AG04450 (cell line): ENCODE measurements around the gene CORO2B. TPM values are rescaled to one million over a fixed set of nuclear protein-coding genes. Genes with fewer than 3 reads are reported as not detected.
"Not testable (repeated sequence)": the region's sequence is repeated elsewhere in the genome, so short reads cannot be mapped to it uniquely, and the experiment has no call there.

Experiments
- CTCF ChIA-PET: fragments of 300-600, 350-600 bp; formaldehyde crosslinking; extraction: SDS; loops from one replicate; lab custom pipeline; 2022; ENCODE audit warnings: antibody characterized with exemption, inconsistent platforms; lab: Charles Lee
- POLR2A ChIA-PET: fragments of 350-600 bp; formaldehyde crosslinking; extraction: SDS; loops from one replicate; lab custom pipeline; 2021; ENCODE audit warnings: antibody characterized with exemption, inconsistent platforms; lab: Yijun Ruan, JAX
- DNase-seq: peaks from one replicate; pipeline ENCODE4 v3.0.0-alpha.2; 2011; ENCODE audit warnings: low read depth, low spot score
- H3K27ac ChIP-seq: one replicate; pipeline ENCODE4 v1.5.1; 2012; ENCODE audit warnings: low read depth, low read length, control low read depth
- H3K27me3 ChIP-seq: one replicate; pipeline ENCODE4 v1.6.0; 2012; ENCODE audit warnings: low read length; ENCODE audit not compliant: control insufficient read depth, insufficient read depth
- H3K4me3 ChIP-seq: 2 replicates; pipeline ENCODE4 v1.5.1; 2011; ENCODE audit warnings: mild to moderate bottlenecking, low read depth, low read length, control low read depth
- H3K9me3 ChIP-seq: 2 replicates; pipeline ENCODE4 v1.5.1; 2012; ENCODE audit warnings: low read length; ENCODE audit not compliant: control insufficient read depth, insufficient read depth
- polyA plus RNA-seq: library from polyadenylated mRNA; depleted of rRNA; stranded (reverse); fragments of >200 nt; gene quantifications from 2 replicates; pipeline ENCODE4 v1.2.3, GENCODE V29; 2011
- TF ChIP-seq, protein P1 (sequence below): IDR thresholded peaks from 2 replicates; pipeline ENCODE4 v1.5.1; 2011; ENCODE audit warnings: low read depth, low read length, control low read depth, inconsistent platforms

Gene CORO2B
- polyA plus RNA-seq, 1 experiment = 16.1 TPM

DNA sequence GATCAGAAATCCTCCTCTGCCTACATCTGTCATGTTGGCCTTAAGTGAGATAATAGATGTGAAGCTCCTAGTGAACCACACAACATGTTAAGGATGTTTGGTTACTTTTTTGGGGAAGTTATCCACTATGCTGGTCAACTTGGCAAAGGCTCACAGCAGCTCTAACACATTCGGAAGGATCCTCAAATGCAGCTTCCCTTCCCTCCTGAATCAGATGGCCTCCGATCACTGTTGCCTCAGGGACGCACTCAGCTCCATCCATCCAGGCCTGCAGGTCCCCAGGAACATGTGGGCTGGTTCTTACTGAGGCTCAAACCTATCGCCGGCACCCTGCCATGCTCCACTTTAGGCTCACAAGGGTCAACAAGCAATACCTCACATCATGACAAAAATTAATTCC, 67.9 kb downstream of the CORO2B start:
- Histone ChIP-seq H3K27ac (no peak overlapping the region), H3K27me3 (no peaks in the 10 kb centered on the region), H3K4me3 (no peak overlapping the region), H3K9me3 (peaks cover 7% of the 10 kb centered on the region; the same call in 1 of the 2 replicates)
- ChIA-PET POLR2A (no interaction called here), CTCF (interaction anchor here (0.7 to 2.2 kb wide), 2 partner anchors 28 to 97 kb away, joined by 4 to 12 read pairs; no protein-coding TSS in a partner anchor)
- no peak for DNase-seq
- TF ChIP-seq, protein P1, sequence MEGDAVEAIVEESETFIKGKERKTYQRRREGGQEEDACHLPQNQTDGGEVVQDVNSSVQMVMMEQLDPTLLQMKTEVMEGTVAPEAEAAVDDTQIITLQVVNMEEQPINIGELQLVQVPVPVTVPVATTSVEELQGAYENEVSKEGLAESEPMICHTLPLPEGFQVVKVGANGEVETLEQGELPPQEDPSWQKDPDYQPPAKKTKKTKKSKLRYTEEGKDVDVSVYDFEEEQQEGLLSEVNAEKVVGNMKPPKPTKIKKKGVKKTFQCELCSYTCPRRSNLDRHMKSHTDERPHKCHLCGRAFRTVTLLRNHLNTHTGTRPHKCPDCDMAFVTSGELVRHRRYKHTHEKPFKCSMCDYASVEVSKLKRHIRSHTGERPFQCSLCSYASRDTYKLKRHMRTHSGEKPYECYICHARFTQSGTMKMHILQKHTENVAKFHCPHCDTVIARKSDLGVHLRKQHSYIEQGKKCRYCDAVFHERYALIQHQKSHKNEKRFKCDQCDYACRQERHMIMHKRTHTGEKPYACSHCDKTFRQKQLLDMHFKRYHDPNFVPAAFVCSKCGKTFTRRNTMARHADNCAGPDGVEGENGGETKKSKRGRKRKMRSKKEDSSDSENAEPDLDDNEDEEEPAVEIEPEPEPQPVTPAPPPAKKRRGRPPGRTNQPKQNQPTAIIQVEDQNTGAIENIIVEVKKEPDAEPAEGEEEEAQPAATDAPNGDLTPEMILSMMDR = no peak

DNA sequence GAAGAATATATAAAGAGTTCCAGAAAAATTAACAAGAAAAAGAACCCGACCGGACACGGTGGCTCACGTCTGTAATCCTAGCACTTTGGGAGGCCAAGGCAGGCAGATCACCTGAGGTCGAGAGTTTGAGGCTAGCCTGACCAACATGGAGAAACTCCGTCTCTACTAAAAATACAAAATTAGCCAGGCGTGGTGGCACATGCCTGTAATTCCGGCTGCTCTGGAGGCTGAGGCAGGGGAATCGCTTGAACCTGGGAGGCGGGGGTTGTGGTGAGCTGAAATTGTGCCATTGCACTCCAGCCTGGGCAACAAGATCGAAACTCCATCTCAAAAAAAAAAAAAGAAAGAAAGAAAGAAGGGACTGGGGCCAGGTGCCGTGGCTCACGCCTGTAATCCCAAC, 68.6 kb downstream of the CORO2B start:
- DNase-seq, H3K27ac ChIP-seq, H3K27me3 ChIP-seq, H3K4me3 ChIP-seq, H3K9me3 ChIP-seq: not testable (repeated sequence)
- POLR2A ChIA-PET = interaction anchor here (0.7 kb wide), 1 partner anchor 9 kb away, joined by 6 read pairs; no protein-coding TSS in a partner anchor
- CTCF ChIA-PET = interaction anchor here (1.1 to 2.2 kb wide), 2 partner anchors 27 to 88 kb away, joined by 3 to 12 read pairs; no protein-coding TSS in a partner anchor

DNA sequence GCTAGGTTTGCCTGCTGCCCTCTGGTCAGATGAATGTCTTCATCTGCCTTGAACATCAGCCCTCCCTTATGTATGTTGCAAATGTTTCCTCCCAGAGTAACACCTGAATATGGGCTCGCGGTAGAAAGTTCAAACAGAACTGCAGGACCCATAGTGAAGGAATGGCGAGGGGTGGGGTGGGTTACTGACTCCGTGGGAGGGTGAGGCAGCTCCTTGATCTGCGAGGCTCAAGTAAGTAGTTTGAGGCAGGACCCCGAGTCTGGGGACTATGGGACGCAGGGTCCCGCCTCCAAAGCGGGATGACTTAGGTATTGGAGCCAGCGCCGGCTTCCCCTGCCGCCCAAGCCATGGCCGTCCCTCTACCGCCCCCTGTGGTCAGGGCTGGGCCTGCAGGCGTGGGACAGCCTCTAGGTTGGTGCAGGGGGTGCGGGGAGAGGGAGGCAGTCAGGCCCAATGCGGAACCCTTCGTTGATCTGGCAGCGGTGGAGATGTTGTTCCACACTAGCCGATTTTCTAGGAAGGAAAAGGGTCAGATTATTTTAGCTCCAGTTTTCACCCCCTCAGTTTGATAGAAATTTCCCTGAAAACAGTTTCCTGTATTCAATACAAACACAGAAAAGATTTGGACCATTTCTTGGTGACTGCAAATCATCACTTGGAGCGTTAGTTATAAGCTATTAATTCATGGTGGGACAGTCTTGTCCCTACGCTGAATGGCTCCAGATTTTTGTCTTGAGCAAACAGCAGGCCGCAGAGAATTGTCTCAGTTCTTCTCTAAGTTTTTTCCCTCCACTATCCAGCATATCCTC, 72.3 kb downstream of the CORO2B start:
- DNase-seq = no peak
- Histone ChIP-seq H3K9me3 (peaks cover 3% of the 10 kb centered on the region; the same call in 1 of the 2 replicates), H3K27ac (no peak overlapping the region), H3K27me3 (no peaks in the 10 kb centered on the region), H3K4me3 (no peak overlapping the region)
- ChIA-PET CTCF (interaction anchor here (0.6 to 2.5 kb wide), 16 partner anchors 7 to 97 kb away, joined by 3 to 13 read pairs (median 4); no protein-coding TSS in a partner anchor), POLR2A (interaction anchor here (0.6 kb wide), 1 partner anchor 172 kb away, joined by 4 read pairs; no protein-coding TSS in a partner anchor)
- TF ChIP-seq, protein P1 = peak; percentile 76

DNA sequence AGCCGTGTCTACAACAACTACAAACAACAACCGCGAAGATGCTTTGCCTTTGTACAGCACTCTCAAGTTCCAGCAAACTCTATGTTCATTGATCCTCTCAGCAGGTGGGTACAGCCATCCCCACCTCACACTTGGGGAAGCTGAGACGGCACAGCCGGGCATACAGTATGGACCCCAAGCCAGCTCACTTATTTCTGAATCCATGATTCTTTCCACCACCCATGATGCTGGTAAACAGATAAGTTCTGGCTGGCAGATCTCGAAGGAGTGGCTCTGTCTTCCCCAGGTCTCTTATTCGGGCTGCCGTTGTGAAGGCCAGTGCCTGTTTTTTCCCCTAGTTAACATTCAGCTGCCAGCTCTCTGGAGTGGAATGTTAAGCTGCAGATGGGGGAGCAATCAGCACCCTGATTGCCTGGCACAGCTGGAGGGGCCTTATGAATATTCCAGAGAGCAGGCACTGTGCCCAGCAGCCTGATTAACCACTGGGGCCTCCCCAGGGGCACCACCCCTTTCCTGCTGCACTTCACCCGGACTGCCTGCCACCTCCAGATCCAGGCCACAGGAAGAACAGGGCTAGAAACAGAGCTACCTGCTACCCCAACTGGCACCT, 73.2 kb downstream of the CORO2B start:
- Histone ChIP-seq H3K4me3 (no peak overlapping the region), H3K9me3 (peaks cover 3% of the 10 kb centered on the region; the same call in 1 of the 2 replicates), H3K27ac (no peak overlapping the region), H3K27me3 (no peaks in the 10 kb centered on the region)
- DNase-seq = no peak
- CTCF ChIA-PET = interaction anchor here (0.6 to 2.5 kb wide), 12 partner anchors 10 to 346 kb away, joined by 3 to 13 read pairs (median 4); no protein-coding TSS in a partner anchor
- POLR2A ChIA-PET = interaction anchor here (0.6 kb wide), 1 partner anchor 173 kb away, joined by 4 read pairs; no protein-coding TSS in a partner anchor
- TF ChIP-seq, protein P1 = no peak

DNA sequence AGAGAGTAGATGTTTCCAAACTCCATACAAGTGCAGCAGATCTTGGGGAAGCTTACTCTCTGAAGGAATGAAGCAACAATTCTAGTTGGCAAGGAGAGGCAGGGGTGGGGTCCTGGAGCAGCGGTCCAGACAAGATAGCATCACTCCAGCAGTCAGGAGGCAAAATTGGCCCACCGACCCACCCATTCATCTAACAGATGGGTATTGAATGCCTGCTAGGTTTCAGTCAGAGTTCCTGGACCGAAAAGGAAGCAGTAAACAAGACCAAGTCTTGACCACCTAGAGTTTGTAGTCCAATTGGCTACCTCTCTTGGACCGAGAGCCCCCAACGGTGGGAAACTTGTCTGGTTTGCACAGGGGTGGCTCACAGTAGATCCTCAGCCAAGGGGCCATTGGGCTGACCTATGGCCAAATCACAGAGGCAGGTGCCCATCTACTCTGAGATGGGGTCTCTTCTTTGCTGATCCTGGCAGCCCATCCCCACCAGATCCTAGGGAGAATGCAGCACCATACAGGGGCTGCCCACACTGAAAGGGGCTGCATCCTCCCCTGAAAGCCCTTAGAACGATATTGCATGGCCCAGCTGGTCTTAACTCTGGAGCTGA, 74.3 kb downstream of the CORO2B start:
- CTCF ChIA-PET = interaction anchor here (0.8 to 2.5 kb wide), 6 partner anchors 10 to 347 kb away, joined by 3 to 11 read pairs (median 4); no protein-coding TSS in a partner anchor
- TF ChIP-seq, protein P1 = no peak
- POLR2A ChIA-PET = no interaction called here
- Histone ChIP-seq H3K27me3 (no peaks in the 10 kb centered on the region), H3K4me3 (no peak overlapping the region), H3K9me3 (peaks cover 3% of the 10 kb centered on the region; the same call in 1 of the 2 replicates), H3K27ac (no peak overlapping the region)
- DNase-seq = no peak
